ENCODE measurements around the gene MAMLD1. TPM values are rescaled to one million over a fixed set of nuclear protein-coding genes. Genes with fewer than 3 reads are reported as not detected.

The MAMLD1 gene
- total RNA-seq, 1 experiment from 2014 or later, result 0.48 TPM

DNA sequence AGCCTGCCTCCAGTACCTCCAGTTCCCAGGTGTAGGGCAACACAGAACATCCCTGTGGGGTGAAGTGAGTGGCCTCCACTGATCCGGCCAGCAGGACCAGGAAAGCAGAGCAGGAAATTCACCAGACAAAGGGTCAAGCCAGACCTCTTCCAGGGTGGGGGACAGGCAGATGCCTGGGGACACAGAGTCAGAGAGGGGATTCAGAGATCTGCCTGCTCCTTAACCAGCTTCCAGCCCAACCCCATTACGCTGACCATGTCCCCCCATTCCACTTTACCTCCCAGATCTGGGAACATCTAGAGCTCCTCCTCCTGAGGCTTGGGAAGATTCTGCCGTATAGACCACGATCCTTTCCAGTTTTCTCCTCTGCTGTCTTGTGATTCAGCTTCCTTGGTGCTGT, 132.4 kb downstream of the MAMLD1 start:
- Histone ChIP-seq H2BK15ac (ENCODE audit: low read depth, low read length) (no peak overlapping the region), H3K4ac (ENCODE audit: low read depth, low read length) (no peak overlapping the region), H3K9me3 (ENCODE audit: control insufficient read depth, low read depth, low read length) (no peaks in the 10 kb centered on the region), H3K14ac (ENCODE audit: insufficient read depth, low read length) (no peak overlapping the region), H3K4me1 (ENCODE audit: insufficient read depth, low read length) (no peaks in the 10 kb centered on the region), H3K79me2 (ENCODE audit: insufficient read depth, low read length) (no peaks in the 10 kb centered on the region), H2AFZ (ENCODE audit: low read length) (no peak overlapping the region), H3K18ac (ENCODE audit: insufficient read length, low read depth, low read length) (no peak overlapping the region), H4K20me1 (ENCODE audit: control insufficient read depth, insufficient read depth, insufficient read length) (no peaks in the 10 kb centered on the region), H4K5ac (ENCODE audit: insufficient read length, low read depth, low read length) (no peak overlapping the region), H3K4me2 (ENCODE audit: insufficient read depth, insufficient read length, low read length) (no peak overlapping the region), H3K56ac (ENCODE audit: insufficient read length, low read depth, low read length) (no peak overlapping the region), H3T11ph (ENCODE audit: low read length) (no peak overlapping the region), H3K9ac (ENCODE audit: extremely low read depth, insufficient read length, low read length) (no peak overlapping the region), H3K27me3 (ENCODE audit: insufficient read depth, low read length) (no peaks in the 10 kb centered on the region), H3K23me2 (ENCODE audit: insufficient read length, low read depth, low read length, poor library complexity, severe bottlenecking) (no peaks in the 10 kb centered on the region), H2BK5ac (ENCODE audit: insufficient read length, low read length) (no peak overlapping the region), H2BK12ac (ENCODE audit: insufficient read length, low read depth, low read length) (no peak overlapping the region), H3K23ac (ENCODE audit: insufficient read length, low read depth, low read length) (no peak overlapping the region), H3K79me1 (ENCODE audit: insufficient read depth, low read depth, low read length, poor library complexity, severe bottlenecking) (no peaks in the 10 kb centered on the region), H4K8ac (replicated peaks; ENCODE audit: insufficient read length, low read depth, low read length) (no peak overlapping the region), H2BK20ac (ENCODE audit: low read depth, low read length, poor library complexity, severe bottlenecking) (no peak overlapping the region), H4K91ac (ENCODE audit: insufficient read length, low read depth, low read length) (no peak overlapping the region), H2BK120ac (ENCODE audit: low read depth, low read length, poor library complexity, severe bottlenecking) (no peak overlapping the region), H3K27ac (ENCODE audit: insufficient read length, low read depth, low read length) (no peak overlapping the region), H2AK5ac (ENCODE audit: insufficient read length, low read length) (no peak overlapping the region)
- no peak overlapping the region for H3K4me3 Mint-ChIP-seq
- WGBS (ENCODE audit: extremely low coverage, insufficient read length, low lambda C conversion rate), result no CpG with 5 or more reads among the region's 4 CpGs
- H3K27ac Mint-ChIP-seq, result no peak overlapping the region
- H3K9me3 Mint-ChIP-seq, result peaks cover 70 to 77% of the 10 kb centered on the region in 2 experiments
- DNase-seq, result no peak
- no peaks in the 10 kb centered on the region for H3K4me1 Mint-ChIP-seq
- no peaks in the 10 kb centered on the region; a peak in 2 of 7 replicates for H3K36me3 Mint-ChIP-seq (ENCODE audit: insufficient read depth in 1 of 3, low read depth in 3 of 3)
- H3K27me3 Mint-ChIP-seq (ENCODE audit: low read depth), result no peaks in the 10 kb centered on the region; the same call in 1 of the 2 replicates
- TF ChIP-seq, protein P1, sequence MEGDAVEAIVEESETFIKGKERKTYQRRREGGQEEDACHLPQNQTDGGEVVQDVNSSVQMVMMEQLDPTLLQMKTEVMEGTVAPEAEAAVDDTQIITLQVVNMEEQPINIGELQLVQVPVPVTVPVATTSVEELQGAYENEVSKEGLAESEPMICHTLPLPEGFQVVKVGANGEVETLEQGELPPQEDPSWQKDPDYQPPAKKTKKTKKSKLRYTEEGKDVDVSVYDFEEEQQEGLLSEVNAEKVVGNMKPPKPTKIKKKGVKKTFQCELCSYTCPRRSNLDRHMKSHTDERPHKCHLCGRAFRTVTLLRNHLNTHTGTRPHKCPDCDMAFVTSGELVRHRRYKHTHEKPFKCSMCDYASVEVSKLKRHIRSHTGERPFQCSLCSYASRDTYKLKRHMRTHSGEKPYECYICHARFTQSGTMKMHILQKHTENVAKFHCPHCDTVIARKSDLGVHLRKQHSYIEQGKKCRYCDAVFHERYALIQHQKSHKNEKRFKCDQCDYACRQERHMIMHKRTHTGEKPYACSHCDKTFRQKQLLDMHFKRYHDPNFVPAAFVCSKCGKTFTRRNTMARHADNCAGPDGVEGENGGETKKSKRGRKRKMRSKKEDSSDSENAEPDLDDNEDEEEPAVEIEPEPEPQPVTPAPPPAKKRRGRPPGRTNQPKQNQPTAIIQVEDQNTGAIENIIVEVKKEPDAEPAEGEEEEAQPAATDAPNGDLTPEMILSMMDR (conservative IDR thresholded peaks at IDR 0.05), result no peak
